ENCODE results near the gene MRPS21.
"Not testable (repeated sequence)": the region's sequence is repeated elsewhere in the genome, so short reads cannot be mapped to it uniquely, and the experiment has no call there.

MRPS21 gene

DNA sequence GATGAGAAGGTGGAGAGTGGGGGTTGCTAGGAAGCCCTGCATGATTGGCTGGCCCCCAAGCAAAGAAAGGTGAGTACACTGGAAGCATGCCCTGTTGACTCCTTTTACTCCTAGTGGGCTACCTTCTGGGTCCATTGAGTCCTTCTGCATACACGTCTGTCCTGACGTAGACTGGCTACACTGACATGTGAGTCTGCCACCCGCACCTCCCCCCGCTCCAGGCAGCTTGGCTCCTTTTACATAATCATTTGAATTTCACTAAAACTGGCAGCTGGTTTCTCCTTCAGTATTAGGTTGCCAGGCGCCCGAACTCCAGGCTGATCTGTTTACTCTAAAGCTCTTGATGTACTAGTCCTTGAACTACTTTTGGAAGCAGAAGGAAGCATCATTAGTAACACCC lies 8.7 kb downstream of the MRPS21 start:
- TF ChIP-seq, protein P1, sequence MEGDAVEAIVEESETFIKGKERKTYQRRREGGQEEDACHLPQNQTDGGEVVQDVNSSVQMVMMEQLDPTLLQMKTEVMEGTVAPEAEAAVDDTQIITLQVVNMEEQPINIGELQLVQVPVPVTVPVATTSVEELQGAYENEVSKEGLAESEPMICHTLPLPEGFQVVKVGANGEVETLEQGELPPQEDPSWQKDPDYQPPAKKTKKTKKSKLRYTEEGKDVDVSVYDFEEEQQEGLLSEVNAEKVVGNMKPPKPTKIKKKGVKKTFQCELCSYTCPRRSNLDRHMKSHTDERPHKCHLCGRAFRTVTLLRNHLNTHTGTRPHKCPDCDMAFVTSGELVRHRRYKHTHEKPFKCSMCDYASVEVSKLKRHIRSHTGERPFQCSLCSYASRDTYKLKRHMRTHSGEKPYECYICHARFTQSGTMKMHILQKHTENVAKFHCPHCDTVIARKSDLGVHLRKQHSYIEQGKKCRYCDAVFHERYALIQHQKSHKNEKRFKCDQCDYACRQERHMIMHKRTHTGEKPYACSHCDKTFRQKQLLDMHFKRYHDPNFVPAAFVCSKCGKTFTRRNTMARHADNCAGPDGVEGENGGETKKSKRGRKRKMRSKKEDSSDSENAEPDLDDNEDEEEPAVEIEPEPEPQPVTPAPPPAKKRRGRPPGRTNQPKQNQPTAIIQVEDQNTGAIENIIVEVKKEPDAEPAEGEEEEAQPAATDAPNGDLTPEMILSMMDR (IDR thresholded peaks at IDR 0.05): no peak
- no peak for TF ChIP-seq ZFX (IDR thresholded peaks at IDR 0.05; ENCODE audit: borderline replicate concordance)

DNA sequence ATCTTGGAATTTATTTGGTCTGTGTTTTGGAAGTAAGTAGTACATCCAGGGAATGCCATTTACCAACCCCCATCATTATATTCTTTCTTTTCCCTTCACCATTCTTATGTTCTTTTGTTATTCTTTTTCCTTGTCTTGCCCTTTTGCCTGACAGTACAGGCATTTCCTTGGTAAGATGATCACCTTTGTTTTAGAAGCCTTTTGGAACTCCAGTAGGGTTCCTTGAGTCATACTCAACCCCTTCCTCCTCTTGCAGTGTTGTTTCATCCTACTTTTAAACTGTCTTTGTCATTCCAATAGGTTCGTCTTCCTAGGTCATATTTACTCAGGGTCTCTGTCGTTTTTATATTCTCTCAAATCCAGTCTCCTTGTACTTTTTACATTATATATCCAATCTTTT lies 9.2 kb downstream of the MRPS21 start:
- TF ChIP-seq, protein P1 (IDR thresholded peaks at IDR 0.05): no peak
- TF ChIP-seq ZFX (IDR thresholded peaks at IDR 0.05; ENCODE audit: borderline replicate concordance): no peak
- no peak overlapping the region for H3K27ac ChIP-seq

More for the DNA sequence above, 8.7 kb downstream of the MRPS21 start:
- H3K27ac ChIP-seq: no peak overlapping the region

DNA sequence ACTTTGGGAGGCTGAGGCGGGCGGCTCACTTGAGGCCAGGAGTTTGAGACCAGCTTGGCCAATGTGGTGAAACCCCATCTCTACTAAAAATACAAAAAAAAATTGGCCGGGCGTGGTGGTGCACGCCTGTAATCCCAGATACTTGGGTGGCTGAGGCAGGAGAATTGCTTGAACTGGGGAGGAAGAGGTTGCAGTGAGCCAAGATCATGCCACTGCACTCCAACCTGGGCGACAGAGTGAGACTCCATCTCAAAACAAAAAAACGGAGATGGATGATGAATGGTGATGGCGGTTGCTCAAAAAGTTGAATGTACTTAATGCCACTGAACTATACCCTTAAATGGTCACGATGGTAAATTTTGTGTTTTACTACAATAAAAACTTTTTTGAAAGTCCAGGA lies 14.9 kb downstream of the MRPS21 start:
- H3K27ac ChIP-seq: not testable (repeated sequence)

DNA sequence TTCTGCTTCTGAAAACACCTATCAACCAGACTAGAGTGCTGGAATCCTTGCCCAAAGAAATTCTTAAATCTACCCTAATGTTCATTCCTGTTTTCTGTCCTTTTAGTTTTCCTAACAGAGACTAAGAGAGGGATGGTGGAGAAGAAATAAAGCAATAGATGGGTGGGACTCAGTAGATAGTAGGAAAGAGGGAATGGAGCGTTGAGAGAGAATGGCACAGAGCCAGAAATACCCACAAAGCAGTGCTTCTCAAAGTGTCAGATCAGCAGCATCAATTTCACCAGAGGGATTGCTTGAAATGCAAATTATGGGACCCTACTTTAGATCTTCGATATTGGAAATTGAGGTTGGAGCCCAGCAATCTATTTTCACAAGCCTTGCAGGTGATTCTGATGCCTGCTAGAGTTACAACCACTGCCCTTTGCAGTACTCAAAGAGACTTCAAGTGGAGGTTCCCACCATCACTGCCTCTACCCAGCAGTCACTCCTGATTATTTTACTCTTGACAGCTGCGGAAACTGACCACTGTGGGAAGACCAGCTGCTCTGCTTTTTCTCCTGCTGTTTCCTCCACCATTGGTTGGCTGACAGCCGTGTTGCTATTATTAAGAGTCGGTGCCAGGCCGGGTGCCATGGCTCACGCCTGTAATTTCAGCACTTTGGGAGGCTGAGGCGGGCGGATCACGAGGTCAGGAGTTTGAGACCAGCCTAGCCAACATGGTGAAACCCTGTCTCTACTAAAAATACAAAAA lies 16.3 kb downstream of the MRPS21 start:
- TF ChIP-seq, protein P1 (IDR thresholded peaks at IDR 0.05): no peak
- TF ChIP-seq ZFX (IDR thresholded peaks at IDR 0.05; ENCODE audit: borderline replicate concordance): no peak
- peak overlapping the region; percentile 30; the same call in 1 of the 2 replicates for H3K27ac ChIP-seq

DNA sequence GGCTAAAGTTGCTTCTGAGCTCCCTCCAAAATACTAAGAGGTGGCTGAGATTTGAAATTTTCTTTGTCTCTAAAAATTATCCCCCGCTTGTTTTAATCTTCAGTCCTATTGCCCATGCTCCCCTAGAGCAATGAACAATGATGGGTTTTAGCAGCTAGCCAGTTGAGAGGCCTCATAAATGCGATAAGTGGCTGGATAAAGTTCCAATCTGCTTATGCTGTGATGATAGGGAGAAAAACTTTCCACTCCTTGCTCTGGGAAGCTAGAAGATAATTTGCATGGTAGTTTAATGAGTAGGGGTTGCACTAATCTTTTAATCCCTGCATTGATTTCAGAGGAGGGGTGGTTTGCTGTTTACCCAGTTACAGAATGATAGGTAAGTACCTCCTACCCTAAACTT lies 18.1 kb downstream of the MRPS21 start:
- no peak overlapping the region for H3K27ac ChIP-seq

DNA sequence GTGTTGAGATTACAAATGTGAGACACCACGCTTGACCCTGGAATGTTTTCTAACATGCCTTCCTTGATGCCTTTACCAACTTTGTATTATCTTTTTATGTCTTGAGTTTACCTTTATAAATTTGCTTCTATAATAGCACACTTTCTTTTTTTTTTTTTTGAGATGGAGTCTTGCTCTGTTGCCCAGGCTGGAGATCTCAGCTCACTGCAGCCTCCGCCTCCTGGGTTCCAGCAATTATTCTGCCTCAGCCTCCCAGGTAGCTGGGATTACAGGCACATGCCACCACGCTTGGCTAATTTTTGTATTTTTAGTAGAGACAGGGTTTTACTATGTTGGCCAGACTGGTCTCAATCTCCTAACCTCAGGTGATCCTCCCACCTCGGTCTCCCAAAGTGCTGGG lies 21.0 kb downstream of the MRPS21 start:
- not testable (repeated sequence) for H3K27ac ChIP-seq

More for the DNA sequence above, 18.1 kb downstream of the MRPS21 start:
- no peak for TF ChIP-seq ZFX (IDR thresholded peaks at IDR 0.05; ENCODE audit: borderline replicate concordance)
- TF ChIP-seq, protein P1 (IDR thresholded peaks at IDR 0.05): no peak

DNA sequence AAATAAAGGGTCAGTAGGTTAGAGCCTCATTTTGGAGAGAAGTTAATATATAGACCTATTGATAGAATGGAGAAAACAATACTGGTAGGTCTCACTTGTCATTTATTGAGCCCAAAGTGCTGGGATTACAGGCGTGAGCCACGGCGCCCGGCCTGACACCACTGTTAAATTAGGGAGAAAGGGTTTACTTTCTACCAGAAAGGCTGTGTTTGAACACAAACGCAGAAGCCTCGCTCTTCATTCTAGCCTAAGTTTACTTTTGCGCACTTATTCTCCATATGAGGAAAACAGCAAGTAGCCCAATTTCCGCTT lies 27.0 kb downstream of the MRPS21 start:
- peak overlapping the region; percentile 92 for H3K27ac ChIP-seq
- no peak for TF ChIP-seq ZFX (IDR thresholded peaks at IDR 0.05; ENCODE audit: borderline replicate concordance)
- TF ChIP-seq, protein P1 (IDR thresholded peaks at IDR 0.05): no peak

DNA sequence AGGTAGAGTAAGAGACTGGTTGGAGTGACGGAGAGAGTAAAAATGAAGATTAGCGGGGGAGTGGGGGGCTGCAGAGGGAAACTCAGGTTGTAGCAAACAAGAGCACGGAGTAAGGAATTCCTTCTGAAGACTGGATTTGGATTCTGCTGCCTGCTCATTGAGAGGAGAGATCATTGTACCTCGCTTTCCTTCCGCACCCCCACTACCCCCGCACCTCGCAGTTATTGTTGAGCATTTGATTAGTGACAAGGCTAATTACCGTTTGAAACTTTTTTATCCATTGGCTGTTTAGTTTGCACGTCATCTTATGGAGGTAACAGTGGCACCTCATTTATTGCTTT lies 28.1 kb downstream of the MRPS21 start:
- H3K27ac ChIP-seq: peak overlapping the region; percentile 92
- TF ChIP-seq, protein P1 (IDR thresholded peaks at IDR 0.05): no peak
- no peak for TF ChIP-seq ZFX (IDR thresholded peaks at IDR 0.05; ENCODE audit: borderline replicate concordance)

Data from 22Rv1 (cell line).